GM19240 (cell line): ENCODE data around the gene KIAA0753.

Experiments used
- DNase-seq: peaks from one replicate; pipeline ENCODE4 v3.0.0; 2011; ENCODE audit warnings: low spot score; ENCODE audit not compliant: insufficient read length

Gene KIAA0753

GRCh38 chr17:6548578-6549330, 91.8 kb downstream of the KIAA0753 start:
- peak; percentile 58 for DNase-seq

DNA sequence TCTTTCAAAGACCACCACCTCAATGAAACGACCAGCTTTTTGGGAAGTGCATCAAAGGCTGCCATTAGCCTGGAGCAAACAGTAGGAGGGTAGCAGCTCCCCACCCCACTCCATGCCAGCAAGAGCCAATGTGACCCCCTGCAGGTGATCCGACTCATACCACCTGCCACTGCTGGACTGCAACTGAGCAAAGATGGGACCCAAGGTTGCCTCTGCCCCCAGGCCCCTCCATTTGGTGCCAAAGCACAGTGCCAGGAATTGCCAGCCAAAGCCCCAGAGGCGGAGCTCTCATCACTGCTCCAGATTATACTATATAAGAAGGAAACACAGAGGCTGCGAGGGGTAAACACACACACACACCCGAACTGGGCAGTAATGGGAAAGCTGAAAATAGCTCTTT, 92.5 kb downstream of the KIAA0753 start:
- DNase-seq = no peak

DNA sequence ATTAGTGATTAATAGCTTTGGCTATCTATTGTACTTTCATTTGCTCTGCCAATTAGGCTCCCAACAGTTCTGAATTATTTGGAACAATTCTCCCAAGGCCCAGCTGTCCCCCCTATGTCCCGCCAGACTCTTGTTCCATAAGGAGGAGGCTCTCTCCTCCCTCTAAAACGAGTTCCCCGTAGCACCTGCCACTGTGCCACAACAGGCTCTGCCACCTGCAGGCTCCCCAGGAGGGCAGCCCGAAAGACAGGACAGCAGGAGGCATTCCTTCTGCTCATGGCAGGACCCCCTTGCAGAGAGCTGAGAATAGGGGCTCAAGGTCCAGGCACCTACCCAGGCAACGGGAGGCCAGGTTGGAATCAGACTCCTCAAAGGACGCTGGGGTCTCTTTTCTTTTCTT, 93.2 kb downstream of the KIAA0753 start:
- no peak for DNase-seq

GRCh38 chr17:6546069-6546718, 94.3 kb downstream of the KIAA0753 start:
- DNase-seq = no peak

GRCh38 chr17:6545291-6545690, 95.2 kb downstream of the KIAA0753 start:
- no peak for DNase-seq

- no peak for DNase-seq
These were observed 96.5 kb downstream of the KIAA0753 start for GRCh38 chr17:6544011-6544370.

DNA sequence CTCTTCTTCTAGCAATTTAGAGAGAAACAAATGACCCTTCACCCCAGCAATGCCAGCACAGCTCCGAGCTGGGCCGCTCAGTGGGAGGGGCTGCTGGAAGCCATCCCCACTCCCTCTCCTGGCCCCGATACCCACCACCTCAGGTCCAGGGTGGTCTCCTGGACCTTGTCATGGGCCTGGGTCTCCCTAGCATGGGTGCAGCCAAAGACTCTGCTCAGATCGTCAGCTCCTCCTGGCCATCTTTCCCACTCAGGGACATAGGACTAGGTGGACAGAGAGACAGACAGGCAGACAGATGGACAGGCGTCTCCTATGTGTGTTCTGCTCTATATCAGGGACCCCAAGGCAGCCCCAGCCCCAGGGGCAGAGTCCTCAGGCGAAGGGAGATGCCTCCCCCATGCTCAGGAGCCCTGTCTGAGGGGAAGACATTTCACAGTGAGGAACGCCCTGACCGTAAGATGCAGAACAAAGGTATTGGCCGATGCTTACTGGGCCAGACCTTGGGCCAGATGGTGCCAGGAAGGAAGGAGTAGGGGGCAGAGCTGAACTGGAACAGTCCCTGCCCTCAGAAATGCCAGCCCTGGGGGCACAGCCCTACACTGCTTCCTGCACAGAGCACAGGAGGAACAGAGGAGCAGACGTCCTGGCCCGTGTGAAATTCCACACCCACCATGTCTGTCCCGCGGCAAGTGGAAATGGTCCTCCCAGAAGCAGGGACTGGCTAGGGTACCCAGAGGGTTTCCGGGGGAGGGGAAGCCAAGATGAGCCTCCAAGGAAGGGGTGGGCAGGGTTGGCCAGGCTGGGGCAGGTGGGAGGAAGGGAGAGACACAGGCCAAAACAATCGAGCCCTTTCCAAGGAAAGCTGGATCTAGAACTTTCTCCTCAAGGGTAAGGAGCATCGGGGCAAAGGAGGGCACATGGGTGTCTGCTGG, 97.2 kb downstream of the KIAA0753 start:
- no peak for DNase-seq

DNA sequence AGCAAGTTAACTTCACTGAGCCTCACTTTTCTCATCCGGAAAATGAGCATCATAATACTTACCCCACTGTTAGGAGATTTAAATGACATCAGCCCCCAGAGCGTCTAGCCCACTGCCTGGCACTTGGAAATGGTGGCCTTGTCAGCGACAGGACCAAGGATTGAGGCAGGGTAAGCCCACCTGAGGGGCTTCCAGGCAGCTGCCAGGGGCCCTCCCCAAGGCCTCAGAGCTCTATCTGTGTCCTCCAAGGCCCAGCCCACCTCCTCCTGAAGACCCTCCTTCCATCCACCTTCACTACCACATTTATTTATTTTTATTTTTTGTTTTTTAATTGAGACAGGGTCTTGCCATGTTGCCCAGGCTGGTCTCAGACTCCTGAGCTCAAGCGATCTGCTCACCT, 97.9 kb downstream of the KIAA0753 start:
- no peak for DNase-seq

DNA sequence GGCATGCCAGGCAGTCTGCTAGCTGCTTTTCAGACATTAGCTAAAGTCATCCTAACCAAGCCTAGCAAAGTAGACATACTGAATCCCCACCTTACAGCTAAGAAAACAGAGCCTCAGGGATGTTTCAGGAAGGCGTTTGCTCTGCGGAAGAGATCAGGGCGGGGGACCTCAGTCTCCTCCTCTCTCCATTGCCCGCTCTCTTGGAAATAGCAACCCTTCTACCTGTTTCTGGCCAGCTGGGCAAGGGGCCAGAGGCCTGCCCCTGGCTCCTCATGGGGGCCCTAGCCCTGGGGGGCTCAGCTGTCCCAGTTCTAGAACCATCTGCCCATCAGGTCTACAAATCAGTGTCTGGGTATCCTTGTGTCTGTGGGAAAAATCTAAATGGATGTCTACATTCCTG, 98.6 kb downstream of the KIAA0753 start:
- no peak for DNase-seq

- no peak for DNase-seq
These were observed 100.6 kb downstream of the KIAA0753 start for GRCh38 chr17:6539871-6540270.

- DNase-seq = no peak
These were observed 103.9 kb downstream of the KIAA0753 start for GRCh38 chr17:6536566-6537065.

GRCh38 chr17:6536053-6536452, 104.5 kb downstream of the KIAA0753 start:
- no peak for DNase-seq

DNA sequence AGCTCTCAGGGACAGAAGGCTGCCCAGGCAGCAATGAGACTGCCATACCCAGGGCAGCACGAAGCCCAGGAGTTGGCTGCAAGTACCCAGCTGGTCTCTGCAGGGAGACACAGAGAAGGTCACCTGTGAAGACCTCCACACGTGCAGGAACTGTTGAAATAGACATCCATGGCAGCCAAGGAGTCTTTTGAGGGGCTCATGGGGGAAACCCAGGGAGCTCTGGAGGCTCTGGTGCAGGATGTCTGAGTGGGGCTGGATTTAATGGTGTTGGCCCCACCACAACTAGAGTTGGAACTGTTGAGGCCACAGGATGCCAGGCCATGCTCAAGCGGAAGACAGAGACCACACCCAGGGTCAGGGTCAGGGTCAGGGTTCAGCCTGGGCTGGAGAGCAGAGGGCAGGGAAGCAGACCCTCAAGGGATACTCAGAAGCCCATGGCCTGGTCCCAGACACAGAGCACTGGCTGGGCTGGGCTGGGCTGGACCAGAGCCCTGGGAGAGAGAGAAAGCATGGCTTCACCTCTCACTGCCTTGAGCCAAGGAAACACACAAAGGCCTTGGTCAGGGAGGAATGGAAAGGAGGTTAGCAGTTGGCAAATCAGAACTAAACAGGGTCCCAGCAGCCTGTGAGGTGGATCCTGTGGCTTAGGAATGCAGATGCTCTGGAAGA, 105.5 kb downstream of the KIAA0753 start:
- DNase-seq = no peak

DNA sequence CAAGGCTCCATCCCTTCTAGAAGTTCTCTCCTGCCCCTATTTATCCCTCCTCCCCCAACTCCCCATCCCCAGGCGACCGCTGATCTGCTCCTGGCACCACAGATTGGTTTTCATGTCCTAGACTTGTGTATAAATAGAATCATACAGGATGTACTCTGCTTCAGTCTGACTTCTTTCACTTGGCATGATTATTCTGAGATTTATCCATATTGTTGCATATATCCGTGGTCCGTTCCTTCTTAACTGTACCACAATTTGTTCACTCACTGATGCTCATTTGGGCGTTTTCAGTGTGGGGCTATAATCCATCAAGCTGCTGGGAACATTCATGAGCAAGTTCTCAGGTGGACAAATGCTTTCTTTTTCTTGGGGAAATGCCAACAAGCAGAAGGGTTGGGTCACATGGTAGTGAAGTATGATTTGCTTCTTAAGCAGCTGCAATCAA, 108.0 kb downstream of the KIAA0753 start:
- DNase-seq = no peak

GRCh38 chr17:6531575-6531974, 108.9 kb downstream of the KIAA0753 start:
- DNase-seq = no peak

DNA sequence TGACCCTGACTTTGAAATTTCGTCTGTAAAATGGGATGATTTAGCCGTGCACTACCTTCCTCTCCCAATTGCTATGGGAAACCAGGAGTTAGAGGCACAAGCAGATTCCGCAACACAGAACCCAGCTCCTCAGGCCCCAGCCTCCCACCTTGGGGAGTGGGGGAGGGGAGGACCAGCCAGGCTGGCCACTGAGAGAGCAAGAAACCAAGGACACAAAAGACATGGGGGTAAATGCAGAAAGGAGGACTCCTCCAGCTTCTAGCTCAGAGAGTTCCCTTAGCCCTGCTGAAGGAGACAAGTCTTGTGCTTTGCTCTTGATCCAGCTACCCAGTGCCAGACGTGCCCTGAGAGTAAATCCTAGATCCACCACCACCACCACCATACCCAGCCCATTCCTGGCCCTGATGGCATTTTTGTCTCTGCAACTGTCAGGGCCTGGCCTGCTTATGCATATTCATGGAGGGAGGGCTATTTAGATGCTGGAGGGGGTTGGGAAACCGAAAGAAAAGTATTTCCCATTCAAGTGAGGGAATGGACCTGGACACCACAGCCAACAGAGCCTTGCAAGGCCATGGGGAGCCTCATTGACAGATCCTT, 110.1 kb downstream of the KIAA0753 start:
- no peak for DNase-seq

- DNase-seq = no peak
These were observed 112.0 kb downstream of the KIAA0753 start for GRCh38 chr17:6528557-6528956.
